K562 (cell line): Measurements from ENCODE around the gene PPT2. TPM values are rescaled to one million over a fixed set of nuclear protein-coding genes. Genes with fewer than 3 reads are reported as not detected.

ENCODE experiments used
- ATAC-seq: fragments of 200-7000 bp; cut with Tn5 transposase; 3 replicates; pipeline ENCODE4 v1.9.1; 2020; ENCODE audit warnings: moderate library complexity
- BruUV-seq: library from RNA; stranded (reverse); fragments of 400-500 nt; replicated peaks from 2 replicates; lab custom pipeline; 2021; lab: Mats Ljungman, UMichigan
- CTCF ChIA-PET: fragments of 300-600 bp; formaldehyde crosslinking; extraction: SDS; loops from one replicate; lab custom pipeline; 2021; ENCODE audit warnings: low intra/inter-chr PET ratio; lab: Yijun Ruan, JAX
- POLR2A ChIA-PET: fragments of 300-600, 350-650 bp; sonication (Branson Sonifier 250); formaldehyde crosslinking; extraction: SDS; loops from one replicate; lab custom pipeline; 2021; ENCODE audit warnings: antibody characterized with exemption, inconsistent platforms; lab: Yijun Ruan, JAX
- DNase-seq, 4 experiments: peaks; one replicate each; pipeline versions ENCODE4 v3.0.0 to v3.0.0-alpha.2; 2011 to 2018; ENCODE audit warnings: low spot score in 3 of 4, mixed read lengths in 3 of 4; ENCODE audit errors: extremely low read depth in 1 of 4
- FAIRE-seq: peaks from 2 replicates; lab custom pipeline; 2011; peaks lifted over from hg19 to GRCh38; lab: Jason Lieb, UNC
- H2AFZ ChIP-seq: 2 replicates; pipeline ENCODE4 v1.6.0; 2011; ENCODE audit warnings: low read depth, low read length, control low read depth, inconsistent platforms
- H3K27ac ChIP-seq: fragments of 200-600 bp; 3 replicates; pipeline ENCODE4 v1.8.0; 2011; ENCODE audit warnings: low read depth, mild to moderate bottlenecking, control low read depth, inconsistent platforms, low read length, moderate library complexity, mixed read lengths; ENCODE audit errors: extremely low read depth
- H3K27me3 ChIP-seq, 2 experiments: fragments of 300-600 bp in 1 of 2; 2 replicates in 1 of 2; 3 replicates in 1 of 2; pipeline versions ENCODE4 v1.6.0 to v1.8.0; 2011; ENCODE audit warnings: inconsistent platforms in 2 of 2, low read length in 2 of 2, mild to moderate bottlenecking in 1 of 2, mixed read lengths in 1 of 2, moderate library complexity in 1 of 2; ENCODE audit not compliant: control insufficient read depth in 2 of 2, insufficient read depth in 2 of 2
- H3K36me3 ChIP-seq: fragments of 300-600 bp; 3 replicates; pipeline ENCODE4 v1.8.0; 2011; ENCODE audit warnings: mild to moderate bottlenecking, low read length, inconsistent platforms; ENCODE audit not compliant: control insufficient read depth, insufficient read depth
- H3K4me1 ChIP-seq, 2 experiments: fragments of 200-600 bp in 1 of 2; replicated peaks in 1 of 2; 2 replicates in 1 of 2; 3 replicates in 1 of 2; pipeline versions ENCODE4 v1.5.1 to v1.8.0; 2011; ENCODE audit warnings: inconsistent platforms in 2 of 2, low read length in 2 of 2, mild to moderate bottlenecking in 1 of 2, mixed read lengths in 1 of 2, moderate library complexity in 1 of 2; ENCODE audit not compliant: control insufficient read depth in 2 of 2, insufficient read depth in 2 of 2
- H3K4me2 ChIP-seq: 2 replicates; pipeline ENCODE4 v1.6.1; 2011; ENCODE audit warnings: low read length, control low read depth, inconsistent platforms, mixed read lengths; ENCODE audit not compliant: insufficient read depth
- H3K4me3 ChIP-seq: fragments of 200-600 bp; sonication (generic), shearing (Covaris generic); 2 replicates; pipeline ENCODE4 v1.5.1; 2016; ENCODE audit warnings: control low read depth, inconsistent platforms
- H3K79me2 ChIP-seq: fragments of 200-600 bp; 3 replicates; pipeline ENCODE4 v1.8.0; 2011; ENCODE audit warnings: low read length, inconsistent platforms; ENCODE audit not compliant: control insufficient read depth, insufficient read depth
- H3K9ac ChIP-seq, 2 experiments: 2 replicates each; pipeline versions ENCODE4 v1.6.0 to v1.6.1; 2011; ENCODE audit warnings: low read depth in 2 of 2, low read length in 2 of 2, control low read depth in 1 of 2, inconsistent platforms in 1 of 2, mild to moderate bottlenecking in 1 of 2, mixed read lengths in 1 of 2; ENCODE audit not compliant: insufficient read depth in 1 of 2
- H3K9me1 ChIP-seq: one replicate; pipeline ENCODE4 v1.6.0; 2011; ENCODE audit warnings: inconsistent platforms, mild to moderate bottlenecking, low read length, moderate library complexity; ENCODE audit not compliant: control insufficient read depth, insufficient read depth
- H3K9me3 ChIP-seq: replicated peaks from 2 replicates; pipeline ENCODE4 v1.5.1; 2011; ENCODE audit warnings: low read depth, low read length, inconsistent platforms; ENCODE audit not compliant: control insufficient read depth, insufficient read depth
- H4K20me1 ChIP-seq: replicated peaks from 2 replicates; pipeline ENCODE4 v1.6.1; 2011; ENCODE audit warnings: low read length, inconsistent platforms, mixed read lengths; ENCODE audit not compliant: control insufficient read depth, insufficient read depth
- CREB5 ChIP-seq: fragments of 250-450 bp; sonication (Bioruptor Pico); IDR thresholded peaks from 2 replicates; pipeline ENCODE4 v1.5.0; 2020; ENCODE audit warnings: mild to moderate bottlenecking
- DNMT1 ChIP-seq: fragments of 450-650 bp; IDR thresholded peaks from 2 replicates; pipeline ENCODE4 v1.6.1; 2016; ENCODE audit warnings: antibody characterized with exemption, mild to moderate bottlenecking
- FOXA3 ChIP-seq, 2 experiments: fragments of 450-650 bp in 1 of 2; sonication (generic) in 1 of 2; formaldehyde crosslinking; IDR thresholded peaks in 1 of 2; conservative IDR thresholded peaks in 1 of 2; 2 replicates each; pipeline versions ENCODE4 v1.4.0 to v1.8.0; 2020 to 2022; ENCODE audit warnings: mild to moderate bottlenecking in 2 of 2, missing genetic modification reagents in 1 of 2
- FOXJ3 ChIP-seq: sonication (generic); formaldehyde crosslinking; IDR thresholded peaks from 2 replicates; pipeline ENCODE4 v1.4.0; 2020; ENCODE audit warnings: mild to moderate bottlenecking, missing genetic modification reagents
- HEY1 ChIP-seq: fragments of 250-450 bp; sonication (Bioruptor Pico); IDR thresholded peaks from 2 replicates; pipeline ENCODE4 v1.5.0; 2020; ENCODE audit warnings: mild to moderate bottlenecking, moderate library complexity, borderline replicate concordance
- MTF1 ChIP-seq: fragments of 250-450 bp; sonication (Bioruptor Pico); IDR thresholded peaks from 2 replicates; pipeline ENCODE4 v1.9.0; 2021; ENCODE audit warnings: moderate library complexity, mild to moderate bottlenecking, inconsistent platforms, borderline replicate concordance
- MXD1 ChIP-seq: fragments of 250-450 bp; sonication (Bioruptor Pico); IDR thresholded peaks from 2 replicates; pipeline ENCODE4 v1.8.0; 2021; ENCODE audit warnings: borderline replicate concordance, mild to moderate bottlenecking, moderate library complexity; ENCODE audit not compliant: poor library complexity, severe bottlenecking
- MYC ChIP-seq, 2 experiments: fragments of 250-450 bp in 1 of 2; sonication (Bioruptor Pico) in 1 of 2; IDR thresholded peaks; 2 replicates each; pipeline versions ENCODE4 v1.5.1 to v1.6.1; 2012 to 2021; ENCODE audit warnings: low read depth in 2 of 2, borderline replicate concordance in 1 of 2, improper control_type of control experiment in 1 of 2, low read length in 1 of 2, mild to moderate bottlenecking in 1 of 2, moderate library complexity in 1 of 2
- POLR2H ChIP-seq: IDR thresholded peaks from 2 replicates; pipeline ENCODE4 v1.6.1; 2016; ENCODE audit warnings: missing genetic modification characterization, low read depth, mild to moderate bottlenecking, control low read depth, missing compliant biosample characterization, moderate library complexity
- RBM39 ChIP-seq: fragments of 200-400 bp; formaldehyde crosslinking; optimal IDR thresholded peaks from 2 replicates; pipeline ENCODE3; 2018; ENCODE audit warnings: low read depth, low read length
- SRSF3 ChIP-seq: fragments of 200-400 bp; formaldehyde crosslinking; IDR thresholded peaks from 2 replicates; pipeline ENCODE4 v1.6.1; 2016; ENCODE audit warnings: mild to moderate bottlenecking, low read length, moderate library complexity; ENCODE audit not compliant: insufficient read depth
- TAF1 ChIP-seq: IDR thresholded peaks from 2 replicates; pipeline ENCODE4 v1.6.1; 2011; ENCODE audit warnings: mild to moderate bottlenecking, low read length, moderate library complexity; ENCODE audit not compliant: insufficient read depth, control insufficient read depth, severe bottlenecking; ENCODE audit errors: extremely low read depth
- ZNF507 ChIP-seq: conservative IDR thresholded peaks from 2 replicates; pipeline ENCODE4 v1.6.1; 2017; ENCODE audit warnings: missing genetic modification characterization, missing compliant biosample characterization
- ZNF780A ChIP-seq: fragments of 250-450 bp; sonication (Bioruptor Pico); IDR thresholded peaks from 2 replicates; pipeline ENCODE4 v1.5.0; 2021; ENCODE audit warnings: mild to moderate bottlenecking
- WGBS: fragments of 100-300 bp; shearing (Covaris generic); methylation state at CpG from one replicate; pipeline ENCODE4 v1.1.6; 2016; ENCODE audit warnings: low coverage, mixed read lengths; ENCODE audit not compliant: insufficient coverage; ENCODE audit errors: missing lambda C conversion rate; 5-methylcytosine and 5-hydroxymethylcytosine counted together
- in situ Hi-C: fragments of 300-500 bp; cut with MboI; formaldehyde crosslinking; loops from 4 replicates; pipeline ENCODE4 v1.15.0; 2018; ENCODE audit warnings: inconsistent platforms, mixed read lengths
- intact Hi-C: fragments of 100-400 bp; cut with micrococcal nuclease; formaldehyde crosslinking; loops from 2 replicates; pipeline ENCODE4 v1.14.2; 2022
- polyA plus RNA-seq, 8 experiments: library from polyadenylated mRNA; depleted of rRNA in 4 of 8; stranded (reverse) in 5 of 8; unstranded in 3 of 8; fragments of >200 nt; fragmentation: Nextera tagmentation in 2 of 8; fragmentation: Illumina TruSeq in 1 of 8; extraction: Ambion mirVana in 2 of 8; extraction: Trizol in 1 of 8; gene quantifications; 2 replicates each; pipeline versions ENCODE4 v1.2.1 to v1.2.3, GENCODE V29; 2011 to 2014; ENCODE audit warnings: inconsistent platforms in 1 of 8, missing spikeins in 1 of 8
- total RNA-seq, 7 experiments: library from RNA; depleted of rRNA in 6 of 7; stranded (reverse); fragments of >200 nt in 6 of 7; fragmentation: Illumina TruSeq in 2 of 7; extraction: Trizol in 2 of 7; gene quantifications; 2 replicates each; pipeline versions ENCODE4 v1.2.1 to v1.2.3, GENCODE V29; 2011 to 2021; ENCODE audit warnings: low replicate concordance in 1 of 7

PPT2 gene
- total and polyA plus RNA-seq, 9 of the 15 experiments (the other 6 are each of a cell fraction or from before 2014, with no cell fraction given), result 27.4 to 98.8 (median 69.9) TPM

- POLR2A ChIA-PET, result no interaction called here
- BruUV-seq, result no TSS peak
- DNase-seq (no peak), ATAC-seq (no peak), FAIRE-seq (no peak)
- H3K27ac ChIP-seq, result no peak overlapping the region
- peaks cover 30% of the 10 kb centered on the region for H3K79me2 ChIP-seq
- no peak overlapping the region for H3K4me3 ChIP-seq
- no peak overlapping the region for H3K4me2 ChIP-seq
- no peaks in the 10 kb centered on the region for H3K9me3 ChIP-seq
- peaks cover 28 to 55% of the 10 kb centered on the region in 2 experiments for H3K4me1 ChIP-seq
- H3K36me3 ChIP-seq, result peaks cover under 1% of the 10 kb centered on the region; the same call in 2 of the 3 replicates
- no peak overlapping the region for H3K9ac ChIP-seq
- H2AFZ ChIP-seq, result no peak overlapping the region
- no peaks in the 10 kb centered on the region for H3K27me3 ChIP-seq
- in situ Hi-C loops, result no loop called here
- 86% methylated on average over 27 of the region's 55 CpGs for WGBS
- no peaks in the 10 kb centered on the region for H3K9me1 ChIP-seq
- TF ChIP-seq FOXJ3 (CRISPR knock-in tag) (no peak), CREB5 (CRISPR knock-in tag) (no peak), DNMT1 (no peak), MYC (IDR thresholded peaks at IDR 0.05; ENCODE audit: low read depth, low read length) (no peak), MYC (CRISPR knock-in tag; IDR thresholded peaks at IDR 0.05; ENCODE audit: borderline replicate concordance, low read depth) (no peak), TAF1 (no peak), FOXA3 (CRISPR knock-in tag; conservative IDR thresholded peaks at IDR 0.05 in 1 of 2, IDR thresholded peaks at IDR 0.05 in 1 of 2) (no peak), RBM39 (no peak), MXD1 (no peak), ZNF507 (tag) (no peak), HEY1 (no peak), POLR2H (tag) (no peak), SRSF3 (no peak), MTF1 (no peak), ZNF780A (CRISPR knock-in tag) (no peak)
- intact Hi-C loops, result no loop called here
- CTCF ChIA-PET, result no interaction called here
- H4K20me1 ChIP-seq, result no peaks in the 10 kb centered on the region
Measured at GRCh38 chr6:32149932-32150870, 3.7 kb upstream of the PPT2 start.
